Stimulated activated CD8-positive, alpha-beta memory T cell treated with anti-CD3 and anti-CD28 coated beads, Interleukin-7, amount 100 ng/mL, for 1 hour (primary cell): ENCODE data around the gene CLNK.
"Not testable (repeated sequence)": the region's sequence is repeated elsewhere in the genome, so short reads cannot be mapped to it uniquely, and the experiment has no call there.

ENCODE experiments used
- DNase-seq, 2 donors: peaks; one replicate each; pipeline ENCODE4 v3.0.0-alpha.2; 2020; ENCODE audit warnings: low read depth in 2 of 2

CLNK gene

GRCh38 chr4:10579648-10580047 is 104.9 kb downstream of the CLNK start:
- no peak for DNase-seq

- no peak for DNase-seq
These were observed 106.8 kb downstream of the CLNK start for GRCh38 chr4:10577508-10578426.

- no peak for DNase-seq
These were observed 107.5 kb downstream of the CLNK start for GRCh38 chr4:10577018-10577417.

GRCh38 chr4:10576236-10576635 is 108.3 kb downstream of the CLNK start:
- DNase-seq: no peak

- DNase-seq: no peak
These were observed 109.2 kb downstream of the CLNK start for GRCh38 chr4:10575414-10575813.

- not testable (repeated sequence) for DNase-seq
These were observed 110.0 kb downstream of the CLNK start for GRCh38 chr4:10574553-10574952.

GRCh38 chr4:10571909-10572308 is 112.7 kb downstream of the CLNK start:
- no peak for DNase-seq

- no peak for DNase-seq
These were observed 115.1 kb downstream of the CLNK start for GRCh38 chr4:10569491-10569890.

- no peak for DNase-seq
These were observed 116.8 kb downstream of the CLNK start for GRCh38 chr4:10567766-10568165.

GRCh38 chr4:10565166-10565780 is 119.3 kb downstream of the CLNK start:
- no peak for DNase-seq

- peak in 1 of 2 donors; percentile 3 for DNase-seq
These were observed 129.9 kb downstream of the CLNK start for GRCh38 chr4:10554694-10555093.

GRCh38 chr4:10554121-10554520 is 130.4 kb downstream of the CLNK start:
- DNase-seq: no peak

GRCh38 chr4:10552591-10553280 is 131.8 kb downstream of the CLNK start:
- DNase-seq: no peak

- no peak for DNase-seq
These were observed 148.7 kb downstream of the CLNK start for GRCh38 chr4:10535912-10536311.

- DNase-seq: no peak
These were observed 149.7 kb downstream of the CLNK start for GRCh38 chr4:10534820-10535219.

GRCh38 chr4:10532155-10532554 is 152.4 kb downstream of the CLNK start:
- no peak for DNase-seq

GRCh38 chr4:10530137-10530786 is 154.3 kb downstream of the CLNK start:
- DNase-seq: no peak

GRCh38 chr4:10529291-10530136 is 155.1 kb downstream of the CLNK start:
- no peak for DNase-seq

GRCh38 chr4:10527438-10527837 is 157.1 kb downstream of the CLNK start:
- DNase-seq: no peak

GRCh38 chr4:10526429-10527222 is 157.9 kb downstream of the CLNK start:
- no peak for DNase-seq
